Ascending aorta (tissue), 2 donors: ENCODE measurements around the gene EMSY. TPM values are rescaled to one million over a fixed set of nuclear protein-coding genes. Genes with fewer than 3 reads are reported as not detected.
A peak's percentile ranks its signal among the peaks of the same experiment; 100 is the strongest.
"Not testable (repeated sequence)": the region's sequence is repeated elsewhere in the genome, so short reads cannot be mapped to it uniquely, and the experiment has no call there.

Experiments
- DNase-seq, 2 donors: peaks; one replicate each; pipeline ENCODE4 v3.0.0-alpha.2; 2019; ENCODE audit warnings: low spot score in 2 of 2
- H3K27ac ChIP-seq, 2 donors: fragments of 200-600 bp; sonication (generic); one replicate each; pipeline ENCODE4 v1.5.1; 2016 to 2017; ENCODE audit warnings: mild to moderate bottlenecking in 1 of 2
- H3K27me3 ChIP-seq: fragments of 200-600 bp; sonication (generic); one replicate; pipeline ENCODE4 v1.5.1; 2017
- H3K36me3 ChIP-seq, 2 donors: fragments of 200-600 bp; sonication (generic); one replicate each; pipeline ENCODE4 v1.5.1; 2016
- H3K4me1 ChIP-seq, 2 donors: fragments of 200-600 bp; sonication (generic); one replicate each; pipeline ENCODE4 v1.5.1; 2016 to 2017; ENCODE audit warnings: mild to moderate bottlenecking in 1 of 2
- H3K4me3 ChIP-seq, 2 donors: fragments of 200-600 bp; sonication (generic); one replicate each; pipeline ENCODE4 v1.5.1; 2016 to 2017; ENCODE audit warnings: mild to moderate bottlenecking in 1 of 2
- H3K9me3 ChIP-seq, 2 donors: fragments of 200-600 bp; sonication (generic); one replicate each; pipeline ENCODE4 v1.5.1; 2016
- CTCF ChIP-seq, 3 experiments: fragments of 200-600 bp in 2 of 3; fragments of 450-650 bp in 1 of 3; sonication (generic) in 2 of 3; IDR thresholded peaks; one replicate each; pipeline ENCODE4 v1.5.1; 2016 to 2019; ENCODE audit warnings: antibody characterized with exemption in 3 of 3, mild to moderate bottlenecking in 1 of 3, moderate library complexity in 1 of 3
- intact Hi-C: fragments of 100-400 bp; cut with DNase I; formaldehyde crosslinking; loops from one replicate; pipeline ENCODE4 v1.15.1; 2023
- total RNA-seq: library from RNA; depleted of rRNA; stranded (reverse); fragments of >200 nt; gene quantifications from one replicate; pipeline ENCODE4 v1.1.0, GENCODE V29; 2016

EMSY gene
- total RNA-seq, 1 donor from 2014 or later: 7.5 TPM

GRCh38 chr11:76577921-76578653, 133.3 kb downstream of the EMSY start:
- Histone ChIP-seq H3K27ac (peak overlapping the region; percentile 82 to 85), H3K9me3 (no peaks in the 10 kb centered on the region), H3K36me3 (no peaks in the 10 kb centered on the region), H3K4me3 (no peak overlapping the region), H3K27me3 (no peaks in the 10 kb centered on the region), H3K4me1 (peaks cover 11 to 31% of the 10 kb centered on the region in 2 donors)
- no peak for DNase-seq
- no peak for TF ChIP-seq CTCF (IDR thresholded peaks at IDR 0.05)
- intact Hi-C loops: loop anchor here (2.0 to 5.0 kb wide), 3 partner anchors 27 to 74 kb away; no protein-coding TSS in a partner anchor

- TF ChIP-seq CTCF (IDR thresholded peaks at IDR 0.05): no peak
- peak overlapping the region; percentile 82 to 85 for H3K27ac ChIP-seq
- no peaks in the 10 kb centered on the region for H3K9me3 ChIP-seq
- peak in 1 of 2 donors; percentile 88 for DNase-seq
- no peak overlapping the region for H3K4me3 ChIP-seq
- intact Hi-C loops: loop anchor here (1.0 to 5.0 kb wide), 4 partner anchors 28 to 93 kb away; no protein-coding TSS in a partner anchor
- no peaks in the 10 kb centered on the region for H3K36me3 ChIP-seq
- no peaks in the 10 kb centered on the region for H3K27me3 ChIP-seq
- peaks cover 11 to 31% of the 10 kb centered on the region in 2 donors for H3K4me1 ChIP-seq
Observed at GRCh38 chr11:76578654-76579055, 133.8 kb downstream of the EMSY start.

- H3K9me3 ChIP-seq: no peaks in the 10 kb centered on the region
- no peaks in the 10 kb centered on the region for H3K27me3 ChIP-seq
- peak overlapping the region; percentile 5 to 23 for H3K4me3 ChIP-seq
Observed at GRCh38 chr11:76579056-76579751, 134.4 kb downstream of the EMSY start.

GRCh38 chr11:76579752-76580151, 134.9 kb downstream of the EMSY start:
- no peaks in the 10 kb centered on the region for H3K27me3 ChIP-seq
- H3K4me1 ChIP-seq: peaks cover 11 to 31% of the 10 kb centered on the region in 2 donors
- no peak for TF ChIP-seq CTCF (IDR thresholded peaks at IDR 0.05)
- intact Hi-C loops: loop anchor here (1.0 to 5.0 kb wide), 4 partner anchors 29 to 92 kb away; no protein-coding TSS in a partner anchor
- no peaks in the 10 kb centered on the region for H3K36me3 ChIP-seq
- H3K4me3 ChIP-seq: peak overlapping the region in 1 of 2 donors; percentile 23
- no peak for DNase-seq
- H3K9me3 ChIP-seq: no peaks in the 10 kb centered on the region
- H3K27ac ChIP-seq: peak overlapping the region; percentile 82 to 85

More at GRCh38 chr11:76579056-76579751, 134.4 kb downstream of the EMSY start:
- DNase-seq: peak in 1 of 2 donors; percentile 87
- no peaks in the 10 kb centered on the region for H3K36me3 ChIP-seq
- intact Hi-C loops: loop anchor here (1.0 to 5.0 kb wide), 4 partner anchors 28 to 92 kb away; no protein-coding TSS in a partner anchor
- peak; percentile 25 to 49 (median 34) for TF ChIP-seq CTCF (IDR thresholded peaks at IDR 0.05)
- peak overlapping the region; percentile 82 to 85 for H3K27ac ChIP-seq
- peaks cover 11 to 31% of the 10 kb centered on the region in 2 donors for H3K4me1 ChIP-seq

GRCh38 chr11:76582471-76582870, 137.7 kb downstream of the EMSY start:
- H3K36me3 ChIP-seq, H3K27ac ChIP-seq, intact Hi-C loops, H3K27me3 ChIP-seq, DNase-seq, H3K4me3 ChIP-seq, H3K9me3 ChIP-seq: not testable (repeated sequence)
- peaks cover 11 to 24% of the 10 kb centered on the region in 2 donors for H3K4me1 ChIP-seq
